Pancreas (tissue), 10 donors: ENCODE results near the gene FAF1. TPM values are rescaled to one million over a fixed set of nuclear protein-coding genes. Genes with fewer than 3 reads are reported as not detected.

Experiments used
- ATAC-seq, 4 donors: fragments of 200-7000 bp; cut with Tn5 transposase; one replicate each; pipeline versions ENCODE4 v1.8.0 to v1.9.1; 2020; ENCODE audit warnings: mild to moderate bottlenecking in 4 of 4, moderate library complexity in 4 of 4
- DNase-seq, 6 donors: peaks; one replicate each; pipeline ENCODE4 v3.0.0-alpha.2; 2020
- FAIRE-seq: peaks from 2 replicates; lab custom pipeline; 2012; peaks lifted over from hg19 to GRCh38; lab: Jason Lieb, UNC
- H3K27ac ChIP-seq, 4 donors: fragments of 200-600 bp; sonication (generic); 1 replicate in 3 of 4; 2 replicates in 1 of 4; pipeline versions ENCODE4 v1.5.0 to v1.8.0; 2020
- H3K27me3 ChIP-seq, 4 donors: fragments of 200-600 bp; one replicate each; pipeline ENCODE4 v1.8.0; 2021
- H3K36me3 ChIP-seq, 3 donors: fragments of 200-600 bp; sonication (generic) in 1 of 3; one replicate each; pipeline versions ENCODE4 v1.5.0 to v1.8.0; 2020 to 2021
- H3K4me1 ChIP-seq, 3 donors: fragments of 200-600 bp; one replicate each; pipeline ENCODE4 v1.8.0; 2021
- H3K4me3 ChIP-seq, 4 donors: fragments of 200-600 bp; sonication (generic) in 2 of 4; one replicate each; pipeline versions ENCODE4 v1.5.0 to v1.8.0; 2020 to 2021
- H3K9me3 ChIP-seq, 4 donors: fragments of 200-600 bp; one replicate each; pipeline ENCODE4 v1.8.0; 2021
- WGBS, 2 donors: extraction: QIAGEN DNeasy Blood & Tissue Kit; methylation state at CpG; one replicate each; pipeline ENCODE4 v1.1.7; 2013; 5-methylcytosine and 5-hydroxymethylcytosine counted together
- intact Hi-C, 3 donors: fragments of 100-400 bp; cut with DNase I; formaldehyde crosslinking; loops; one replicate each; pipeline versions ENCODE4 v1.11.1 to v1.14.2; 2022
- polyA plus RNA-seq, 2 donors: library from polyadenylated mRNA; stranded (reverse); fragments of 200-250 nt; gene quantifications; one replicate each; pipeline ENCODE4 v1.2.3, GENCODE V29; 2013
- total RNA-seq, 6 donors: library from RNA; stranded (reverse); fragmentation: NEBNext Ultra II Directional in 4 of 6; extraction: Animal tissue kit (Norgen Biotek cat#: 25700) in 4 of 6; gene quantifications; one replicate each; pipeline versions ENCODE4 v1.2.1 to v1.2.4, GENCODE V29; 2021 to 2023
- TF ChIP-seq, protein P1 (sequence below), 4 donors: fragments of 200-600 bp; sonication (generic) in 3 of 4; IDR thresholded peaks; one replicate each; pipeline versions ENCODE4 v1.5.0 to v1.8.0; 2021; ENCODE audit warnings: antibody characterized with exemption in 4 of 4
- donor health status: healthy with polysubstance abuse.
- donor health status: DM: no; HTN: no; CAD: no; lungs with moderate emphysema.
- donor health status: DM: no; HTN: no; CAD: no.
- donor health status: control.
- donor health status: control.
- donor health status: Bipolar disorder and iron deficiency.
- donor health status: DM: yes; HTN: yes; CAD: no.
- donor health status: DM: no; HTN: no; CAD: no.
- donor health status: DM: no; HTN: no; CAD: no.
- donor health status: DM: yes; HTN: yes; CAD: no.

Gene FAF1
- total and polyA plus RNA-seq, 8 donors: 13.9 to 46.6 (median 37.6) TPM

DNA sequence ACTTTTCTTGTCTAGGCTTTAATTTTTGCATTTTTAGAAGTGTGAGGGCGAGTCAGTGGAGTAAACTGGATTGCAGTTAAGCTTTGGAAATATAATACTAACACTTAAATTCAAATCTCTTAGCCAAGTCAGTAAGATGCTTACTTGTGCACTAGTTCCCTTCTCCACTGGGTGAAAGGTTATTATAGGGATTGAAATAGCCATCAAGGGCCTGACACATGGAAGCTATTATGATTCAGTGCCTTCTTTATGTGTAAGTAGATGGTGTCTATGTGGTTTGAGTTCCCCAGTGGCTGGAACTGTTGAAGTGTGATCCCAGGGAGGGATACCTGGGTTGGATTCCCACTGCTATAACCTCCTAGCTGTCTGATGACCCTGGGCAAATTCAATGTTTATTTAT is 512.1 kb downstream of the FAF1 start:
- Histone ChIP-seq H3K36me3 (no peaks in the 10 kb centered on the region), H3K4me3 (no peak overlapping the region), H3K27ac (no peak overlapping the region), H3K4me1 (no peaks in the 10 kb centered on the region), H3K27me3 (no peaks in the 10 kb centered on the region), H3K9me3 (no peaks in the 10 kb centered on the region)
- TF ChIP-seq, protein P1, sequence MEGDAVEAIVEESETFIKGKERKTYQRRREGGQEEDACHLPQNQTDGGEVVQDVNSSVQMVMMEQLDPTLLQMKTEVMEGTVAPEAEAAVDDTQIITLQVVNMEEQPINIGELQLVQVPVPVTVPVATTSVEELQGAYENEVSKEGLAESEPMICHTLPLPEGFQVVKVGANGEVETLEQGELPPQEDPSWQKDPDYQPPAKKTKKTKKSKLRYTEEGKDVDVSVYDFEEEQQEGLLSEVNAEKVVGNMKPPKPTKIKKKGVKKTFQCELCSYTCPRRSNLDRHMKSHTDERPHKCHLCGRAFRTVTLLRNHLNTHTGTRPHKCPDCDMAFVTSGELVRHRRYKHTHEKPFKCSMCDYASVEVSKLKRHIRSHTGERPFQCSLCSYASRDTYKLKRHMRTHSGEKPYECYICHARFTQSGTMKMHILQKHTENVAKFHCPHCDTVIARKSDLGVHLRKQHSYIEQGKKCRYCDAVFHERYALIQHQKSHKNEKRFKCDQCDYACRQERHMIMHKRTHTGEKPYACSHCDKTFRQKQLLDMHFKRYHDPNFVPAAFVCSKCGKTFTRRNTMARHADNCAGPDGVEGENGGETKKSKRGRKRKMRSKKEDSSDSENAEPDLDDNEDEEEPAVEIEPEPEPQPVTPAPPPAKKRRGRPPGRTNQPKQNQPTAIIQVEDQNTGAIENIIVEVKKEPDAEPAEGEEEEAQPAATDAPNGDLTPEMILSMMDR (IDR thresholded peaks at IDR 0.05): no peak
- intact Hi-C loops: no loop called here
- 96% methylated on average over 1 of the region's 1 CpG for WGBS, 2 donors
- ATAC-seq (no peak), DNase-seq (no peak), FAIRE-seq (no peak)

DNA sequence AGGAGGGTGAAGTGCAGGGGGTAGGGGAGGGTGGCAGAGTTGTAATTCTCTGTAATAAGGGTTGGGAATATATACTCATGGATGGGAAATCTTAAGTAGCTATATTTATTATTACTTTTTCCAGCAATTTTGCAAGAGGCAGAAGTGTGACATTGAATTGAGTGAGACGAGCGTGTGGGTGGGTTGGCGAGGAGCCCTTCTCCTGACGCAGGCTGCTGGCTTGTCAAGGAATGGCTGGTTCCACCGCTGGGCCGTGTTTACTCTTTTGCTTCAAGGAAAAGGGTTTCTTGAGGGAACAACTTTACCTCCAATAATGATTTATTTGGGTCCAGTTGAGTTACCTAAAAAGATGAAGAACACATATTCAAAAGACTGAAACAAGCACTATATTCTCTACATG is 518.9 kb downstream of the FAF1 start:
- no peak for FAIRE-seq
- WGBS, 2 donors: 87 to 94% methylated on average over 6 of the region's 6 CpGs
- TF ChIP-seq, protein P1 (IDR thresholded peaks at IDR 0.05): no peak

DNA sequence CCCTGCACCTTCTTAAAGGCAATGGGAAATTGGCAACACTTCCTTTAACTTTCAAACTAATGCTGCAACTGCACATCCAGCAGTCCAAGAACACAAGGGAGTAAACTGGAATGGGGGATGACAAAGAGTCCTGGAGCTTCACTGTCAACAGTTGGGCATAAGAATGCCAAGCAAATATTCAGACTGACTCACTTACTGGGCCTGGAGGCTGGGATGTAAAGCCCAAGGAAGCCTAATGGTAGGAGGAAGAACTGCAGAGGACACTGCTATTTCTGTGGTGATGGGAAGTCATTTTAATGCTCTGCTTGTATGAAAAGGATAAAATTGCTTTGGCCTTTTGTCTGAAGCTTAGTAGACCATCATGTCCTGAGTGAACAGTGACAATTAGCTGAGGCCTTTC is 521.1 kb downstream of the FAF1 start:
- peaks cover 0 to 16% (median 0%) of the 10 kb centered on the region in 3 donors for H3K36me3 ChIP-seq
- no peak for ATAC-seq
- DNase-seq: no peak
- no peaks in the 10 kb centered on the region for H3K9me3 ChIP-seq
- H3K4me3 ChIP-seq: no peak overlapping the region
- no peaks in the 10 kb centered on the region for H3K4me1 ChIP-seq
- FAIRE-seq: no peak
- intact Hi-C loops: no loop called here
- H3K27ac ChIP-seq: no peak overlapping the region
- TF ChIP-seq, protein P1 (IDR thresholded peaks at IDR 0.05): no peak
- H3K27me3 ChIP-seq: no peaks in the 10 kb centered on the region

More for the DNA sequence above, 518.9 kb downstream of the FAF1 start:
- Histone ChIP-seq H3K27ac (no peak overlapping the region), H3K9me3 (no peaks in the 10 kb centered on the region), H3K27me3 (no peaks in the 10 kb centered on the region), H3K4me3 (no peak overlapping the region), H3K36me3 (peaks cover 0 to 16% (median 0%) of the 10 kb centered on the region in 3 donors), H3K4me1 (no peaks in the 10 kb centered on the region)
- no peak for DNase-seq
- intact Hi-C loops: no loop called here
- ATAC-seq: no peak

DNA sequence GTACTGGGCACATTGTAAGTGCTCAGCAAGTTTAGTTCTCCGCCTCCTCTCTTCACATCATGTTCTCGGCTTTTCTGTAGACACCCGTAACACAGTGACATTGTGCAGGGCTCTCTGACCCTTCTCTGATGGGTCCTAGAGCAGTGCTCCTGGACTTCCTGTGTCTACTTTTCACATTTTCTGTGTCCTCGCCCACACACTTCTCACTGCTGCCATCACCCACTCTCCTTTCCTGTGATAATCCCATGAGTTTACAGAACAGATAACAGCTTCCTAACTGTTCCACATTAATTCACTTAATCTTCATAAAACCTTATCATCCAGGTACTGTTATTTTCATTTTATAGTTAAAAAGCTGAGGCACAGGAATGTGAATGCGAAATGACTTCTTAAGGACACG is 523.6 kb downstream of the FAF1 start:
- DNase-seq (no peak), FAIRE-seq (no peak), ATAC-seq (no peak)
- Histone ChIP-seq H3K27me3 (peaks cover 0 to 8% (median 0%) of the 10 kb centered on the region in 4 donors), H3K36me3 (peaks cover 0 to 16% (median 0%) of the 10 kb centered on the region in 3 donors), H3K4me1 (no peaks in the 10 kb centered on the region), H3K9me3 (no peaks in the 10 kb centered on the region), H3K4me3 (no peak overlapping the region), H3K27ac (no peak overlapping the region)
- intact Hi-C loops: no loop called here
- TF ChIP-seq, protein P1 (IDR thresholded peaks at IDR 0.05): no peak
- 91 to 95% methylated on average over 6 of the region's 6 CpGs for WGBS, 2 donors

DNA sequence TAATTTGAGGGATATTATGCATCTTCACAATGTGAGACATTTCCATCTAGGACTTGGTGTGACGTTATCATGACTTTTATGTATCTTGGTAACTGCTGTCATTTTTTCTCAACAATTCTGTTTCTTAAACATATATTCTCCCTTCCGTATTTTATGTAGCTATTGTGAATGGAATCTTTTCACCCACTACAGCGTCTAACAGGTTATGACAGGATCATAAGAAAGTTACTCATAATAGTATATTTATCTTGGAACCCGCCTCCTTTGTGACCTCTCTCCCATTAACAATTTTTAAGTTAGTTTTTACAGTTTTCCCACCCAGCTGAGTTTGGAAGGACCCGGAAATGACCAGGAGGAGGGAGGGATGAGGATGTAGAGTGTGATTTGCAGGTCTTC is 530.1 kb downstream of the FAF1 start:
- DNase-seq (no peak), FAIRE-seq (no peak)
- TF ChIP-seq, protein P1 (IDR thresholded peaks at IDR 0.05): no peak

More for the DNA sequence above, 530.1 kb downstream of the FAF1 start:
- WGBS, 2 donors: 20 to 22% methylated on average over 5 of the region's 5 CpGs
- Histone ChIP-seq H3K4me3 (peak overlapping the region in 1 of 4 donors; percentile 20), H3K36me3 (no peaks in the 10 kb centered on the region), H3K27me3 (peaks cover 11 to 62% (median 12%) of the 10 kb centered on the region in 4 donors), H3K9me3 (no peaks in the 10 kb centered on the region), H3K4me1 (peaks cover 0 to 7% (median 4%) of the 10 kb centered on the region in 3 donors), H3K27ac (no peak overlapping the region)
- intact Hi-C loops: no loop called here
- ATAC-seq: no peak
